ENCODE data around the gene PPM1H.

DNA sequence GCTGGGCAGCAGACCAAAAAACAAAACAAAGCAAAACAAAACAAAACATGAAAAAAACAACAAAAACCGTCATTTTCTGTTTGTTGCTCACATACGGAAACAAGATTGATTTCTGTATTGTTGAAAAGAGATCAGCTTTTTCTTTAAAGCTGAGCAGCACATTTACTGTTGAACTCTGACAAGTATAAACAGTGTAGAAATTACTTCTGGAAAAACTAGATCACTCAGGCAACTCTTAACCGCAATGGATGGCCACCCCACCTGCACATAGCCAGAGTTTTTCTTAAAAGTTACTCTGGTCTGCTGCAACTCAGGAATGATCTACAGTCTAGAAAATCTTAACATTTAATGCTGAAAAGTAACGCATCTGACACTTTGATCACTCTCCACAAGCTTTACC lies 80.9 kb downstream of the PPM1H start:
- TF ChIP-seq POLR2A (IDR thresholded peaks at IDR 0.05) (no peak), POLR2AphosphoS5 (IDR thresholded peaks at IDR 0.05; ENCODE audit: insufficient read depth in 1 of 2, low read depth in 1 of 2) (no peak)
- TF ChIP-seq, protein P1, sequence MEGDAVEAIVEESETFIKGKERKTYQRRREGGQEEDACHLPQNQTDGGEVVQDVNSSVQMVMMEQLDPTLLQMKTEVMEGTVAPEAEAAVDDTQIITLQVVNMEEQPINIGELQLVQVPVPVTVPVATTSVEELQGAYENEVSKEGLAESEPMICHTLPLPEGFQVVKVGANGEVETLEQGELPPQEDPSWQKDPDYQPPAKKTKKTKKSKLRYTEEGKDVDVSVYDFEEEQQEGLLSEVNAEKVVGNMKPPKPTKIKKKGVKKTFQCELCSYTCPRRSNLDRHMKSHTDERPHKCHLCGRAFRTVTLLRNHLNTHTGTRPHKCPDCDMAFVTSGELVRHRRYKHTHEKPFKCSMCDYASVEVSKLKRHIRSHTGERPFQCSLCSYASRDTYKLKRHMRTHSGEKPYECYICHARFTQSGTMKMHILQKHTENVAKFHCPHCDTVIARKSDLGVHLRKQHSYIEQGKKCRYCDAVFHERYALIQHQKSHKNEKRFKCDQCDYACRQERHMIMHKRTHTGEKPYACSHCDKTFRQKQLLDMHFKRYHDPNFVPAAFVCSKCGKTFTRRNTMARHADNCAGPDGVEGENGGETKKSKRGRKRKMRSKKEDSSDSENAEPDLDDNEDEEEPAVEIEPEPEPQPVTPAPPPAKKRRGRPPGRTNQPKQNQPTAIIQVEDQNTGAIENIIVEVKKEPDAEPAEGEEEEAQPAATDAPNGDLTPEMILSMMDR (IDR thresholded peaks at IDR 0.05), result no peak

Data from vagina (tissue), 2 donors.